Kidney glomerular epithelial cell (primary cell): Measurements from ENCODE around the gene NPDC1.

Source experiments
- DNase-seq: peaks from one replicate; lab custom pipeline; 2025; lab: John Stamatoyannopoulos, UW

The NPDC1 gene

GRCh38 chr9:137056739-137057415, 10.9 kb upstream of the NPDC1 start:
- DNase-seq = no peak

- no peak for DNase-seq
Observed at GRCh38 chr9:137055385-137056364, 9.7 kb upstream of the NPDC1 start.

- no peak for DNase-seq
Observed at GRCh38 chr9:137054932-137055384, 9.0 kb upstream of the NPDC1 start.

- no peak for DNase-seq
Observed at GRCh38 chr9:137053944-137054931, 8.3 kb upstream of the NPDC1 start, which contains the start of gene ENTPD2. TSS of gene ENTPD2 (minus strand) at chr9:137054061. CDS start at chr9:137053997, 64 bp downstream.

GRCh38 chr9:137052998-137053943, 7.3 kb upstream of the NPDC1 start:
- DNase-seq = no peak

- no peak for DNase-seq
Observed at GRCh38 chr9:137052293-137052692, 6.3 kb upstream of the NPDC1 start.

GRCh38 chr9:137051145-137051724, 5.3 kb upstream of the NPDC1 start:
- no peak for DNase-seq

GRCh38 chr9:137050570-137050969, 4.6 kb upstream of the NPDC1 start:
- no peak for DNase-seq

GRCh38 chr9:137049544-137050449, 3.8 kb upstream of the NPDC1 start:
- DNase-seq = no peak

GRCh38 chr9:137048655-137049543, 2.9 kb upstream of the NPDC1 start:
- DNase-seq = no peak

- DNase-seq = no peak
Observed at GRCh38 chr9:137045294-137046087, 486 bp downstream of the NPDC1 start.

GRCh38 chr9:137044502-137045177, 1.3 kb downstream of the NPDC1 start:
- DNase-seq = no peak

- no peak for DNase-seq
Observed at GRCh38 chr9:137044037-137044436, 1.9 kb downstream of the NPDC1 start.

- no peak for DNase-seq
Observed at GRCh38 chr9:137042751-137043727, 2.9 kb downstream of the NPDC1 start.

GRCh38 chr9:137041124-137041523, 4.9 kb downstream of the NPDC1 start:
- no peak for DNase-seq
